ENCODE measurements around the gene ELOVL2.

DNA sequence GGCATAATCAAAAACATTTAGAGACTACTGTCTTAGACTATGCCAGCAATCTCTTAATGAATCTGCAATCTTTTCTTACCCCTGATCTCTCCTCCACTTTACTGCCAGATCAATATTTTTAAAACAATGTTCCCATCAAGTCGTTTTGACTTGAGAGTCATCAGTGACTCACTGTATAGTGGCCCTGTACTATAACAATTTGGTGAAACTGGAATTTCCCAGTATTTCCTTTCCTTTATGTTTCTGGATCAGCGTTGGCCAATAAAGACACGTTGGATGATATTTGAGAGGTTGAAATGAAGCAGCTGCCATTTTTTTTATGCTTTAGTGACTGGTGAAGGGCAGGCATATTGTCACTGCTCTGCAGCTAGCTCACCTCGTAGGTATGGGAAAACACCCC, 39.4 kb upstream of the ELOVL2 start:
- TF ChIP-seq, protein P1, sequence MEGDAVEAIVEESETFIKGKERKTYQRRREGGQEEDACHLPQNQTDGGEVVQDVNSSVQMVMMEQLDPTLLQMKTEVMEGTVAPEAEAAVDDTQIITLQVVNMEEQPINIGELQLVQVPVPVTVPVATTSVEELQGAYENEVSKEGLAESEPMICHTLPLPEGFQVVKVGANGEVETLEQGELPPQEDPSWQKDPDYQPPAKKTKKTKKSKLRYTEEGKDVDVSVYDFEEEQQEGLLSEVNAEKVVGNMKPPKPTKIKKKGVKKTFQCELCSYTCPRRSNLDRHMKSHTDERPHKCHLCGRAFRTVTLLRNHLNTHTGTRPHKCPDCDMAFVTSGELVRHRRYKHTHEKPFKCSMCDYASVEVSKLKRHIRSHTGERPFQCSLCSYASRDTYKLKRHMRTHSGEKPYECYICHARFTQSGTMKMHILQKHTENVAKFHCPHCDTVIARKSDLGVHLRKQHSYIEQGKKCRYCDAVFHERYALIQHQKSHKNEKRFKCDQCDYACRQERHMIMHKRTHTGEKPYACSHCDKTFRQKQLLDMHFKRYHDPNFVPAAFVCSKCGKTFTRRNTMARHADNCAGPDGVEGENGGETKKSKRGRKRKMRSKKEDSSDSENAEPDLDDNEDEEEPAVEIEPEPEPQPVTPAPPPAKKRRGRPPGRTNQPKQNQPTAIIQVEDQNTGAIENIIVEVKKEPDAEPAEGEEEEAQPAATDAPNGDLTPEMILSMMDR (IDR thresholded peaks at IDR 0.05), result no peak
- TF ChIP-seq POLR2AphosphoS5 (IDR thresholded peaks at IDR 0.05) (no peak), POLR2A (IDR thresholded peaks at IDR 0.05) (no peak), EP300 (IDR thresholded peaks at IDR 0.05) (no peak)
